Activated CD4-positive, alpha-beta T cell treated with anti-CD3 and anti-CD28 coated beads, Interleukin-2, amount 50 U/mL, for 48 hours (primary cell): Measurements from ENCODE around the gene OR8H3.
"Not testable (repeated sequence)": the region's sequence is repeated elsewhere in the genome, so short reads cannot be mapped to it uniquely, and the experiment has no call there.

ENCODE experiments used
- DNase-seq, 2 experiments: peaks; one replicate each; pipeline ENCODE4 v3.0.0-alpha.2; 2020

Gene OR8H3

GRCh38 chr11:56122073-56122472, at the start of gene OR8H3:
Gene OR8H3 (plus strand): TSS chr11:56122373. CDS start chr11:56122373, 0 bp downstream.
- DNase-seq, result no peak

- no peak for DNase-seq
Measured at GRCh38 chr11:56089697-56090096, 32.5 kb upstream of the OR8H3 start.

- DNase-seq, result no peak
Measured at GRCh38 chr11:56093008-56093407, 29.2 kb upstream of the OR8H3 start, which contains the start of gene OR8I2. Gene OR8I2 (plus strand): TSS chr11:56093308. CDS start chr11:56093308, 0 bp downstream.

- DNase-seq, result no peak
Measured at GRCh38 chr11:56103210-56103737, 18.9 kb upstream of the OR8H3 start, which contains the start of gene OR8H2. Gene OR8H2 (plus strand): TSS chr11:56103687. CDS start chr11:56105043, 1,356 bp downstream.

- no peak for DNase-seq
Measured at GRCh38 chr11:56140151-56140661, 18.0 kb downstream of the OR8H3 start, which contains the start of gene OR8J3. Gene OR8J3 (minus strand): TSS chr11:56140201. CDS start chr11:56137718, 2,483 bp downstream.

GRCh38 chr11:56143681-56144080, 21.5 kb downstream of the OR8H3 start:
- not testable (repeated sequence) for DNase-seq

- DNase-seq, result no peak
Measured at GRCh38 chr11:56151376-56151775, 29.2 kb downstream of the OR8H3 start.

GRCh38 chr11:56152333-56152732, 30.2 kb downstream of the OR8H3 start:
- DNase-seq, result no peak

- no peak for DNase-seq
Measured at GRCh38 chr11:56160217-56160616, 38.0 kb downstream of the OR8H3 start, which contains the start of gene OR8K5. Gene OR8K5 (minus strand): TSS chr11:56160317. CDS start chr11:56160317, 0 bp downstream.

GRCh38 chr11:56163804-56164203, 41.6 kb downstream of the OR8H3 start:
- no peak for DNase-seq

GRCh38 chr11:56172256-56172830, 50.2 kb downstream of the OR8H3 start:
- no peak for DNase-seq
